SH-SY5Y (cell line): ENCODE results near the gene FOXN3.

Source experiments
- GATA2 ChIP-seq: IDR thresholded peaks from 2 replicates; pipeline ENCODE4 v1.6.1; 2011; ENCODE audit warnings: mild to moderate bottlenecking, low read depth, low read length
- GATA3 ChIP-seq: IDR thresholded peaks from 2 replicates; pipeline ENCODE4 v1.6.1; 2011; ENCODE audit warnings: low read depth, mild to moderate bottlenecking, low read length, moderate library complexity

Gene FOXN3

DNA sequence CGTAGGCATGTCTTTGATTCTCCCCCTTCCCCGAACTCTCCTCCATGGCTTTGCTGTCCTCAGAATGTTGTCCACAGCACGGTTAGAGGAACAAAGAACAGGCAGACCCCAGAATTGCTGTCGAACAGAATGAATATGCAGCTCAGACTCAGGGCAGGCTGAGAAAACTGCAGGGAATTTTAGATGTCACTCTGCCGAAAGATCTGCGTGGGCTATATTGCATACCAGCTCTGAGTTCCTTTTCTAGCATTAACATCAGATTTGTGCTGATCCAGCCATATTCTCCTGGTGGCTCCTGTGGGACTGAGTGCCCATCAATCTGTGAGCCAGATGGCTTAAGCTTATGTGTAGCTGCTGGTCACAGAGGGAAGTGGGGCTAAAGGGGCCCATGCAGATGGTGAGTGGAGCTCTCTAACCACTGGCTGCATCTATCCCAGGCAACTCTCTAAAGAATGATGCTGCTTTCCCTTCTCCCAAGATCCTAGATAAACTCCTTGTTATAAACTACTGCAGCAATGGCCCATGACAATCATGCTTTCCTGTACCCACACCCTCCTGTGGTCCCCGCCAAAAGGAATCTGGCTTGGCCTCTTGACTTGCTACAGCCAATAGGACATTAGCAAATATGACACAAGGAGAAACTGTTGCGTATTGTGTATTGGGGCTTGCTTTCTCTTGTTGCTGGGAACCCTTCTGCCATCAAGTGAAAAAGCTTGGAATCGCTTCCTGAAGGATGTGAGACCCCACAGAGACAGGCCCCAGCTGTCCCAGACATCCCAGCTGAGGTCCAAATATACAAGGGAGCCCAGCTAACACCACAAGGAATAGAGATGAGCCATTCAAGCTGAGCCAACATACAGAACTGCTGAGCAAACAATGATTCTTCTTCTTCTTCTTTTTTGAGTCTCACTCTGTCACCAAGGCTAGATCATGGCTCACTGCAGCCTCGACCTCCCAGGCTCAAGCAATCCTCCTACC, 101.3 kb downstream of the FOXN3 start:
- TF ChIP-seq GATA2 = no peak

DNA sequence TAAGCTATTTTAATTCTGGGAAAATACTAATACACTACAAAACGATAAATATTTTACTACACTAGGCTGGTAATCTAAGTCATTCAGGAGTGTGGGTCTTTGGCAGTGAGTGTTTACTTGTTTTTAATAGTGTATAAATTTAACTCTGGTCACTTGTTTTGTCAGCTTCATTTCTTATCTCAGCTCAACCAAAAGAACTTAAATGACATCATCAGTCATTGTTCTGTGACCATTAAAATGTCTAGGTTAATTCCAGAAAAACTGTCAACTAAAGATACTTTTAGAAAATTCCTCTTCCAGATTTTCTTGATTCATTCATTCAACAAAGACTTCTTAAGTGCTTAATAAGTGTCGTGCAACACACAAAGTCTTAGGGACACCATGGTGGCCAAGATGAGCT, 102.8 kb downstream of the FOXN3 start:
- TF ChIP-seq GATA3 = no peak
- TF ChIP-seq GATA2 = no peak

DNA sequence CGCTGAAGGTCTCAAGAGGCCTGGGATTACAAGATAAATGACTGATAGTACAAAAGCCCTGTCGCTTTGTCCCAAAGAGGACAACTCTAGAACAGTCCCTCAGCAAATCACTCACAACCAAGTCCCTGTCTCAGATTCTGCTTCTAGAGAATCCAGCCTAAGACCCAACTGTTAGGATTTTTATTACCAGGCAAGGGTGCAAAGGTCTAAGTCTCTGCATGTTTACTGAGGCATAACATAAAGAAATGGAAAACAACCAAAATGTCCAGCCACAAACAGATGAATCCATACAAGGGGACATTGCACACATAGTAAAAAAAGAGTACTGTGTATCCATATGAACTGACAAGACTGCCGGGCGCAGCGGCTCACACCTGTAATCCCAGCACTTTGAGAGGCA, 104.1 kb downstream of the FOXN3 start:
- TF ChIP-seq GATA3 (no peak), GATA2 (no peak)

DNA sequence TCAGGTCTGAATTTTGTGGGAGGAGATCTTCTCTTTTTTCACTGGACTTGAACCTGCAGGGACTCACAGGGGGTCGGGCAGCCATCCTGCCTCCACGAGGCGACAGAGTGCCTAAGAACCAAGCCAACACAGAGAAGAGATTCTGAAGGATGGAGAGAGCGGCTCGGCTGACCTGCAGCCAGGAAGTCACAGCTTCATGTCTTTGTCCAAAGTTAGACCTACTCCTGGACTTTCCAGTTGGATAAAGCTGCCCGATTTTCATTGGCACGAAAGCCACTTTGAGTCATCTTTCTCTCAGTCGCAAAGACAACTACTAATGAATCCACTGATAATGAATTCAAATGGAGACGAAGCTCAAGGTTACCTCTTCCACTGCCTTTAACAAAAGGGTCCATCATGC, 106.8 kb downstream of the FOXN3 start:
- TF ChIP-seq GATA2 (no peak), GATA3 (no peak)

DNA sequence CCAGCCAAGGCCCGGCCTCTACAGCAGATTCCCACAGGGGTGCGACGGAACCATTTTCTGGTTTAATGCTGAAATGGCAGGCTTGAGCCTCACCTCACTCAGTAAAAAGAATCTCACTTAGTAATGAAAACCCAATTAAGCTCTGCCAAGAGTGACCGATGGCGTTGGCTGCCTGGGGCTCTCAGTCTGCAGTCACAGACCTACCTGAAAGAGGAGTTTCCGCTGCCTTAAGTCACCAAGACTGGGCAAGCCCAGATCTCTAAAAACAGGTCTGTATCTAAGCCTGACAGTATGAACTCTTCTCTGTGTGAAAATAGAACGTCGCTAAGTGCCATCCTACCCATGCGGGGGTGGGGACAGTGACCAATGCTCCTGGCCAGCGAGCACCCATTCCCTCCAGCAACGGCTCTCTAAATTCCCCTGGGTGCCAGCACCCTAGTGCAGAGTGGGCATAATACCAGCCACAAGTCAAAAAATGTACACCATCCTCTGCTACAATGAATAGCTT, 107.3 kb downstream of the FOXN3 start:
- no peak for TF ChIP-seq GATA2
- TF ChIP-seq GATA3 = no peak

DNA sequence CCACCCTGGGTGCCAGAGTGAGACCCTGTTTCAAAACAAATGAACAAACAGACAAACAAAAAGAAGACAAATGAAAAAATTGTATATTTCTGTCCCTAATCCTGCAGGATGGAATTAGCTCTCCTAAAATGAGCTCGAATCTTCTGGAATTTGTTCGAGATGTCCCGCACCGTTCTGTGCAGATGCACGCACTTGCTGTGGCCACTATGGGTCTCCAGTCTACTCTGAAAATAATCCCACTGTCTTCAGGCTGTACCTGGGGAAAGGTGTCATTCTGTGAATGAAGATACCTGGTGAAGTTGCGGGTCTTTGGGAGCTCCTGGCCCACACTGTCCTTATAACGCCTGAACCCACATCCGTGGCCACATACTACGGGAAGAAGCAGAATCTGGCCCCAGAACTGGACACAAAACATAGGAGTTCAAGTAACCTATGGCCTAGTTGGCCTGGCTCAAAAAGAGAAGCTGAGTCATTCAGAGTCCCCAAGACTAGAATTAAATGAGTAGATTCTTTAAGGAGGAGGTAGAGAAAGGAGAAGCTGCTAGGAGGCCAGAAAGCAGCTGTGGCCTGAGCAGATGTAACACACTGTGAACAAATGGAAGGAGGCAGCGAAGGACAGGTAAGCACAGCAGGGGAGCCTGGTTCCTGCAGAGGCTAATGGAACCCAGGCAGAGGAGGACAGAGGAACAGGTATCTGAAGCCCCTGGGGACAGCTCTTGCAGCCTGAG, 108.6 kb downstream of the FOXN3 start:
- TF ChIP-seq GATA3 = no peak
- no peak for TF ChIP-seq GATA2

DNA sequence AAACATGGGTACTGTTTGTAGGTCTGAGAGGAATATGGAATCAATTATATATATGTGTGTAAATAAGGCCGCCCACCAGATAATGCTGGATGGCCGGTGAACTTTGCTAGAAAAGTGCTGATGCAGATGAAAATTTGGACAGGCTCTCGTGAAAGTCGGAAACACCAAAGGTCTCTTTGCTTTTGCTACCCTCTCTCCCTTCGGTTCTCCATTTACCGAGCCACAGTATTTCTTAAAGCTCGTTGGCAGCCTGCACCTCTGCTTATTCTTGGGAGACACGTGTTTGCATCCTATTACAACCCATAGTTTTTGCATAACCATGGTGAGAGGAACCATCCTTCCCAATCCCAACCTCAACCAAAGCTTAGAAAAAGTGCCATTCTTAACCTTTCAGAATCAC, 109.6 kb downstream of the FOXN3 start:
- TF ChIP-seq GATA3 (no peak), GATA2 (no peak)

DNA sequence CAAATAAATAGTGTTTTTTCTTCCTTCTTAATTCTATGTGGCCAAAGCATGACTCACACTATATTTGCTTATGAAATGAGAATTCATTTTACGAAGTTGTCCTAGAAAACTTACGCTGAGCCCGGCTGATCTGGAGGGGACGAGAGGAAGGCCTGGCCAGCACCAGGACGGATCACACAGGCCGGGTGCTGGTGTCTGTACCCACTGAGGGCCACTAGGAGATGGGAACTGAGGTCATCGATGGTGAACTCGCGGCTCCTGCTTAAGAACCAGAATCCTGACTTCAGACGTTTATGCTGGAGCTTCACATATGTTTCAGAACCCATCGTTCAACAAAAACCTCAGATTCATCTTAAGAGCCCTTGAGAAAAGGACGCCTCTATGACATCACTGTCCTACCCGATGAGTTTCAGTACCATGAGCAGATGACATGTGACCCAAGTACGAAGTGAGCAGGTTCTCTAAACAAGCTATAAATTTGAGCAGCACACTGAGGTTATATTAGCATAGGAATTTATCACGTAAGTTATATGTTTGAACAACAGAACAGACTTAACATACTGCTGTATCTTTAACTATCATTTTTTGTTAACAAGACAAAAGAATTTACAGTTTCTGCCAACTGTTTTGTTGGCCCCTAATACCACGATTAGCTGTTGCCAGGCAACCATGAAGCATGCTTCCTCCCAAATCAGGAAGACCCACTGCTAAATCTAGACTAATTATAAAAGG, 111.9 kb downstream of the FOXN3 start:
- TF ChIP-seq GATA3 = no peak
- TF ChIP-seq GATA2 = no peak

DNA sequence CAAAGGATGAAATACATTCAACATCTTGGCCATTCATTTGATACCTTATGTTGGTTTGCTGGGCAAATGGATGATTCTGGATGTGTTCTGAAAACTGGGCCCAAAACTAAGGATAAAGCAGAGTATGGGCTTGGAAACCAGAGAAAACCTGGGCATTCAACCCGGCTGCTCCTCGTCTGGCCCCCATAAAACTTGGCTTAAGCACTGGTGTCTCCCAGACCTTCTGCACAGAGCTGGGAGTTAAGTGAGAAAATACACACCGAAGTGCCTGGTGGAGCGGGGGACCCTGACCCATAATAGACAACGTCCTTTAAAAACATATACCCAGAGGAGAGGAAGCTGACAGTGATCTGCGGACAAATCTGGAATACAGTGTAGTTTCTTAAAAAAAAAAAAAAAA, 112.5 kb downstream of the FOXN3 start:
- TF ChIP-seq GATA3 (no peak), GATA2 (no peak)

DNA sequence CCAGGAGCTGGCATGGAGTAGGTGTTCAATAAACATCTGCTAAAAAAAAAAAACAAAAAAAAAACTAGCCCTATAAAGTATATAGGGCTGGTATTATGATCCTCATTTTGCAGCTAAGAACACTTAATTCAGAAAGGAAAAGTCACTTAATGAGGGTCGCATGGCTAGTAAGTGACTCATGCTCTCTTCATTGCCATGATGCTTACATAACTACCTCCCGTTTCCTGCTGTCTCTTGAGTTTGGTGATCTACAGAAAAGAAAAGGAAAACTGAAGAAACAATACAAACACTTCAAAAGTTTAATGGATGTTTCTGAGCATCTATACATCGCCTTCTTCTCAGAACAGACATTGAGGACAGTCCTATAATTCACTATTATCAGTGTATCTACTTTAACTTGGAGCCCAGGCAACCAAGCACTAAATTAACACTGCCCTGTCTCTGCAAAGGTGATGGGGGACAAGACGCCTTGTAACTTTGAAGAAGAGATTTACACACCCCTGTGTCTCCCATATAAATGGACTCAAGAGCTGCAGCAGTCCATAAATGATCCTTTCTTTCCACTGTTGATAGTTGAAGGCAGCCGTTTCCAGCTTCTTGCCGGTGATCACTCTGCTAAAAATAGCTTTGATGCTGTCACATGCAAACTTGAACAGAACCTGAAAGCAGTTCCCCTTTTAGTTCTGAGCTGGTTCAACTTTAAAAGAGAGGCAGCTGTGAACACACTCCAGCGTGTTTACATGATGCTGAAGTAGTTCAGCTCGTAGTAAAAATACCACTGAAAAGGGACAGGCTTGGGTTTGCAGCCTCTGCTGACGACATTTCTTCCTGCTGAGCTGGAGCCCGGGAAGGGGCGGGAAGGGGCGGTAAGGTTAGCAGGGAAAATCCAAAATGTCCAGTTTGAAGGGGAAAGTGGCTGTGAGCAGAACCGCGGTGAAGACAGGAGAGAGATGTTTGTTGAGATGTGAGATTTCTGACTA, 113.3 kb downstream of the FOXN3 start:
- no peak for TF ChIP-seq GATA2
- TF ChIP-seq GATA3 = no peak

DNA sequence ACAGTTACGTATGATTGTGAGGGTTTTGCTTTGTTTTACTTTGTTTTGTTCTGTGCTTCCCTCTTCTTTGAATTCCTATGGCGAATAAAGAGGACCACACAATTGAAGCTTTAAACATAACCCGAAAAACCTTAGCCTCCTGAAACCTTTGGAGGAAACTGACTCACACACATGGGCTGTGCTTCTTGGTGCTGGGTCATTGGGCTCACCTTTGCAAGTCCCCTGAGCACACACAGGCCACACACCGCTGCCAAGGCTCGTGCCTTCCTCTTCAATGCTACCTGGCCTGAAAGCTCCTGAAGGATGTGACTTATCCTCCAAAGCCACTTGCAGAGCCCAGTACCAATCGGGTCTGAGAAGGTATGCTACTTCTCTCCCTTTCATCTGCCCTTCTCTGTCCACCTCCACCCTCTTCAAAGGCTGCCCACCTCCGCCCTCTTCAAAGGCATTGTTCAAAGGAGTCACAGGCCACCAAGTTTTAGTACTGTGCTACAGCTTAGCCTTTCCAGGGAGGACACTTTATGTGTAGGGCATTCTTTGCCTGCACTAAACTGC, 114.6 kb downstream of the FOXN3 start:
- no peak for TF ChIP-seq GATA2
- no peak for TF ChIP-seq GATA3

DNA sequence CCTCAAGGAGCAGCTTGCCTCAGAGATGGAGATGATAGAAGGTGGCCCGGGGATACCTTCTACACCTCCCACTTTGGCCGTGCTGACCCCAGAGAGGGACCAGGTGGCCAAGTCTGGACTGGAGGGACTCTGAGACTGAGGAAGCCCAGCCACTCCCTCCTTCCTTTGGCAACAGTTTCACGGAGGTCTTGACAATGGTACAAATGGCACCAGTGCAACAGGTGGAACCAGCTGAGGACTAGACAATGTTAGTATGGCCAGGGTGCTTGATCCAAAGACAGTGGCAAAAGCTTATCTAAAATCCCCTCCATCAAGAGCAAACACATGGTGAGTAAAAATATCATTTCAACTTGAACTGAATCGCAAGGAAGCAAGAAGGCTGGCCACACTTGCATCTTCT, 117.4 kb downstream of the FOXN3 start:
- TF ChIP-seq GATA3 (no peak), GATA2 (no peak)

DNA sequence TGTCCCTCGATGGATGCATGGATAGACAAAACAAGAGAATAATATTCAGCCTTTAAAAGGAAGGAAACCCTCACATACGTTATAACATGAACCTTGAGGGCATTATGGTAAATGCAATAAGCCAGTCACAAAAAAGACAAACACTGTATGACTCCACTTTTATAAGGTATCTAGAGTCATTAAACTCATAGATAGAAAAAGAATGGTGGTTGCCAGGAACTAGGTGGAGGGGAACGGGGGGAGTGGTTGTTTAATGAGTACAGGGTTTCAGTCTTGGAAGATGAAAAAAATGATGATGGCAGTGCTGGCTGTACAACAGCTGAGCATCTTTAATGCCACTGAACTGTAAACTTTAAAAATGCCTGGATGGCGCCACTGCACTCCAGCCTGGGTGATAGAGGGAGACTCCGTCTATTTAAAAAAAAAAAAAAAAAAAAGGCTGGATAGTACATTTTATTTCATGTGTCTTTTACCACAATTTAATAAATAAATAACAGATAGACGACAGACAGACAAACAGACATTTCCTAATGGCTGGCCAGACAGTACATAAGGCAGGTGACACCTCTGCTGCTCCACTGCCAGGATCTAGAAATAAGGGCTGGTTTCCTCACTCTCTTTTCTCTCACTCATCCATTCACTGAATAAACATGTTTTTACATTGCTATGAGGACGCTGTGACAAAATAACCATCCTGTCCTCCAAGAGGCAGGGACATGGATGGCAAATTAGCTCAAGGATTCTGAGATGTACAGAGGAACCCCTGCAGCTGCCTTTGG, 118.8 kb downstream of the FOXN3 start:
- no peak for TF ChIP-seq GATA2
- no peak for TF ChIP-seq GATA3
